ENCODE data around the gene CCDC73. TPM values are rescaled to one million over a fixed set of nuclear protein-coding genes. Genes with fewer than 3 reads are reported as not detected.

CCDC73 gene
- not detected in 2 replicates for total RNA-seq

DNA sequence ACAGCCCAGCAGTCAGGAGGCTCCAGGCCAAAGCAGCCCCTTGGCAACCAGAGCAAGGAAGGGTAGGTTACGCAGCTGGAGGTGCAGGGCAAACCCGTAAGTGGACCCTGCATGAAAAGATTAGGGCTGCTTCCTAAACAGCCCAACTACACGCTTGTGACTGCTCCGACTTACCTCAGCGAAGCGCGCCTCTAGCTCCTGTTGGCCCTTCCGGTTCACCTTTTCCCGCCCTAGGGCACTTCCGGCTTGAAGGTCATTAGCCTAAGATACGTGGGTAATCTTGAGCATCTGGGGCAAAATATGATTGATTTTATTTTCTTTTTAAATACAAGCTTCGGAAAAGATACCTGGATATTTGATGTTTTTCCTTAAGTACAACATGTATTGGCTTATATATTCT, at the start of gene CCDC73:
CCDC73 (minus strand) TSS at position 224 of the 400 bp plus-strand sequence. CDS start 34,419 bp downstream, outside the sequence.

DNA sequence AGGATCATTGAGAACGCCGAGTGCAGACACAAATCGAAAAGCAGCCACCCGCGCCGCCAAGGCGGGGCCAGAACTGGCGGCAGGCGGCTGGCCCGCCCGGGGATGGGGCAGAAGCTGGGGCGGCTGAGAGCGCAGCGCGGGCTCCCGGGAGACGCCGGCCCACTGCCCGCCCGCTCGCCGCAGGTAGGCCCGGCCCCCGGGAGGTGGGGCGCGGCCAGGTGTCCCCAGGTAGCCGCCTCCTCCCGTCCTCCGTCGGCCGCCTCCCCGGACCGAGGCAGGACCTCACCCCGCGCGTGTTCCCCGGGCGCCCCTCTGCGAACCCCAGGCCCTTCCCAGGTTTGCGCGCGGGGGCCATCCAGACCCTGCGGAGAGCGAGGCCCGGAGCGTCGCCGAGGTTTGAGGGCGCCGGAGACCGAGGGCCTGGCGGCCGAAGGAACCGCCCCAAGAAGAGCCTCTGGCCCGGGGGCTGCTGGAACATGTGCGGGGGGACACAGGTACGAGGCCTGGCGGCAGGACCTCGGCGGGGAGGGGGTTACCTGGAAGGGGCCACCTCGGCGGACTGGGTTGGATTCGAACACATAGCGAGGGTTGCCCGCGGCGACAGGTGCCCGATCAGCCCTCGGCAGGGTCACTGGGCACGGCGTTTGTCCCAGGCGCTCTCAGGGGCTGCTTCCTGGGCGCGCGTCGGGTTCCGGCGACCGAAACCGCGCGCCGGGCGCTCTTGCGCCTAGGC, 35.4 kb upstream of the CCDC73 start, which contains the start of gene PRRG4:
PRRG4 (plus strand) TSS at position 248 of the 733 bp plus-strand sequence. CDS start 603 bp downstream, outside the sequence.

DNA sequence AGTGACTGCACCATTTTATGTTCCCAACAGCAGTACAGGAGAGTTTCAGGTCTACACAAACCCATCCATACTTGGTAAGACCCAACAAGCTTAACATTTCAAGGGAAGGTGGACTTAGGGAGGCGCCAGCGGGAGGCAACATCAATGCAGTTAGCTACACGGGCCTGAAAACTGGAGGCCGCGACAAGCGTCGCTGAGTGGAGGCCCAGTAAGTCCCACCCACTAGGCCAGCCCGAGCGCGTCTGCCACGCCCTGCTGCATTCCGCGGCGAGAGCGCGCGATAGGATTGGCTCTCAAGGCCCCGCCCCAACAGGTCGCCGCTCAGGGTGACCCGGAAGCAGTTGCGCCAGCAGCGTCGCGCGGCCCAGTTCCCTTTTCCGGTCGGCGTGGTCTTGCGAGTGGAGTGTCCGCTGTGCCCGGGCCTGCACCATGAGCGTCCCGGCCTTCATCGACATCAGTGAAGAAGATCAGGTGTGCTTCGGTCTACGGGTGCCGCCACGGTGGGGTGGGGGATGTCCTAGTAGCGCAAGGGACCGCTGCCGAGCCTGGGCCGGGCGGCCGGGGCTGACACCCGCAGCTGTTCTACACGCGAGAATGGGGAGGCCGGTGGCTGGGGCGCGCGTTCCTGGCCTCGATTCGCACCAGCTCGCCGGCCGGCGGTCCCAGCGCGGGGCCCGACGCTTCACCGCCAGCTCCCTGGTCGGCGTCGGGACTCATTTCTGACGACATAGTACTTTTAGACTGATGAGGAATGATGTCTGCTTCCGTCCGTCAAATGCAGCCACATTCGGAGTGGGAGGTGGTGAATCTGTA, 210.8 kb downstream of the CCDC73 start, which contains the start of gene EIF3M:
EIF3M (plus strand) TSS at position 373 of the 813 bp plus-strand sequence; CDS start at position 430, 57 bp downstream.

Other genes starting within 250 kb of the CCDC73 start
- gene EIF3M, start 210.8 kb downstream of the CCDC73 start, total RNA-seq = 729 and 853 TPM in 2 replicates
- gene PRRG4, start 35.3 kb upstream of the CCDC73 start, total RNA-seq = 0.27 and 0.43 TPM in 2 replicates
- 50.9 and 63.8 TPM in 2 replicates for gene QSER1, start 98.1 kb upstream of the CCDC73 start, total RNA-seq
- 0.14 and 0.66 TPM in 2 replicates for gene DEPDC7, start 221.2 kb upstream of the CCDC73 start, total RNA-seq
- 23.9 and 27.0 TPM in 2 replicates for gene TCP11L1, start 244.9 kb upstream of the CCDC73 start, total RNA-seq